K562 (cell line): Measurements from ENCODE around the gene EGF. TPM values are rescaled to one million over a fixed set of nuclear protein-coding genes. Genes with fewer than 3 reads are reported as not detected.

Experiments used
- ATAC-seq: fragments of 200-7000 bp; cut with Tn5 transposase; 3 replicates; pipeline ENCODE4 v1.9.1; 2020; ENCODE audit warnings: moderate library complexity
- BruUV-seq: library from RNA; stranded (reverse); fragments of 400-500 nt; replicated peaks from 2 replicates; lab custom pipeline; 2021; lab: Mats Ljungman, UMichigan
- CTCF ChIA-PET: fragments of 300-600 bp; formaldehyde crosslinking; extraction: SDS; loops from one replicate; lab custom pipeline; 2021; ENCODE audit warnings: low intra/inter-chr PET ratio; lab: Yijun Ruan, JAX
- POLR2A ChIA-PET: fragments of 300-600, 350-650 bp; sonication (Branson Sonifier 250); formaldehyde crosslinking; extraction: SDS; loops from one replicate; lab custom pipeline; 2021; ENCODE audit warnings: antibody characterized with exemption, inconsistent platforms; lab: Yijun Ruan, JAX
- DNase-seq, 4 experiments: peaks; one replicate each; pipeline versions ENCODE4 v3.0.0 to v3.0.0-alpha.2; 2011 to 2018; ENCODE audit warnings: low spot score in 3 of 4, mixed read lengths in 3 of 4; ENCODE audit errors: extremely low read depth in 1 of 4
- FAIRE-seq: peaks from 2 replicates; lab custom pipeline; 2011; peaks lifted over from hg19 to GRCh38; lab: Jason Lieb, UNC
- H2AFZ ChIP-seq: 2 replicates; pipeline ENCODE4 v1.6.0; 2011; ENCODE audit warnings: low read depth, low read length, control low read depth, inconsistent platforms
- H3K27ac ChIP-seq: fragments of 200-600 bp; 3 replicates; pipeline ENCODE4 v1.8.0; 2011; ENCODE audit warnings: low read depth, mild to moderate bottlenecking, control low read depth, inconsistent platforms, low read length, moderate library complexity, mixed read lengths; ENCODE audit errors: extremely low read depth
- H3K27me3 ChIP-seq, 2 experiments: fragments of 300-600 bp in 1 of 2; 2 replicates in 1 of 2; 3 replicates in 1 of 2; pipeline versions ENCODE4 v1.6.0 to v1.8.0; 2011; ENCODE audit warnings: inconsistent platforms in 2 of 2, low read length in 2 of 2, mild to moderate bottlenecking in 1 of 2, mixed read lengths in 1 of 2, moderate library complexity in 1 of 2; ENCODE audit not compliant: control insufficient read depth in 2 of 2, insufficient read depth in 2 of 2
- H3K36me3 ChIP-seq: fragments of 300-600 bp; 3 replicates; pipeline ENCODE4 v1.8.0; 2011; ENCODE audit warnings: mild to moderate bottlenecking, low read length, inconsistent platforms; ENCODE audit not compliant: control insufficient read depth, insufficient read depth
- H3K4me1 ChIP-seq, 2 experiments: fragments of 200-600 bp in 1 of 2; replicated peaks in 1 of 2; 2 replicates in 1 of 2; 3 replicates in 1 of 2; pipeline versions ENCODE4 v1.5.1 to v1.8.0; 2011; ENCODE audit warnings: inconsistent platforms in 2 of 2, low read length in 2 of 2, mild to moderate bottlenecking in 1 of 2, mixed read lengths in 1 of 2, moderate library complexity in 1 of 2; ENCODE audit not compliant: control insufficient read depth in 2 of 2, insufficient read depth in 2 of 2
- H3K4me2 ChIP-seq: 2 replicates; pipeline ENCODE4 v1.6.1; 2011; ENCODE audit warnings: low read length, control low read depth, inconsistent platforms, mixed read lengths; ENCODE audit not compliant: insufficient read depth
- H3K4me3 ChIP-seq: fragments of 200-600 bp; sonication (generic), shearing (Covaris generic); 2 replicates; pipeline ENCODE4 v1.5.1; 2016; ENCODE audit warnings: control low read depth, inconsistent platforms
- H3K79me2 ChIP-seq: fragments of 200-600 bp; 3 replicates; pipeline ENCODE4 v1.8.0; 2011; ENCODE audit warnings: low read length, inconsistent platforms; ENCODE audit not compliant: control insufficient read depth, insufficient read depth
- H3K9ac ChIP-seq, 2 experiments: 2 replicates each; pipeline versions ENCODE4 v1.6.0 to v1.6.1; 2011; ENCODE audit warnings: low read depth in 2 of 2, low read length in 2 of 2, control low read depth in 1 of 2, inconsistent platforms in 1 of 2, mild to moderate bottlenecking in 1 of 2, mixed read lengths in 1 of 2; ENCODE audit not compliant: insufficient read depth in 1 of 2
- H3K9me1 ChIP-seq: one replicate; pipeline ENCODE4 v1.6.0; 2011; ENCODE audit warnings: inconsistent platforms, mild to moderate bottlenecking, low read length, moderate library complexity; ENCODE audit not compliant: control insufficient read depth, insufficient read depth
- H3K9me3 ChIP-seq: replicated peaks from 2 replicates; pipeline ENCODE4 v1.5.1; 2011; ENCODE audit warnings: low read depth, low read length, inconsistent platforms; ENCODE audit not compliant: control insufficient read depth, insufficient read depth
- H4K20me1 ChIP-seq: replicated peaks from 2 replicates; pipeline ENCODE4 v1.6.1; 2011; ENCODE audit warnings: low read length, inconsistent platforms, mixed read lengths; ENCODE audit not compliant: control insufficient read depth, insufficient read depth
- ATF1 ChIP-seq, 2 experiments: fragments of 450-650 bp in 1 of 2; IDR thresholded peaks; 2 replicates each; pipeline ENCODE4 v1.6.1; 2016; ENCODE audit warnings: missing compliant biosample characterization in 1 of 2, missing genetic modification characterization in 1 of 2
- CEBPB ChIP-seq: fragments of 450-650 bp; IDR thresholded peaks from 2 replicates; pipeline ENCODE4 v1.6.1; 2016; ENCODE audit warnings: missing genetic modification characterization, missing compliant biosample characterization
- FOSL1 ChIP-seq: fragments of 200-800 bp; sonication (Bioruptor generic); conservative IDR thresholded peaks from 2 replicates; pipeline ENCODE4 v1.6.1; 2016; ENCODE audit warnings: missing genetic modification characterization, missing compliant biosample characterization
- JUND ChIP-seq, 2 experiments: IDR thresholded peaks; 2 replicates in 1 of 2; 3 replicates in 1 of 2; pipeline ENCODE4 v1.6.1; 2011; ENCODE audit warnings: borderline replicate concordance in 2 of 2, low read depth in 2 of 2, low read length in 2 of 2, improper control_type of control experiment in 1 of 2, missing biosample characterization in 1 of 2, missing genetic modification characterization in 1 of 2, missing genetic modification reagents in 1 of 2
- MCM3 ChIP-seq: fragments of 450-650 bp; IDR thresholded peaks from 2 replicates; pipeline ENCODE4 v1.6.1; 2016
- MEIS2 ChIP-seq: fragments of 450-650 bp; IDR thresholded peaks from 2 replicates; pipeline ENCODE4 v1.6.1; 2014; ENCODE audit warnings: mild to moderate bottlenecking; ENCODE audit not compliant: partially characterized antibody
- OTX1 ChIP-seq: fragments of 450-650 bp; formaldehyde crosslinking; IDR thresholded peaks from 2 replicates; pipeline ENCODE4 v1.4.0; 2022; ENCODE audit warnings: mild to moderate bottlenecking
- PBX2 ChIP-seq, 2 experiments: IDR thresholded peaks in 1 of 2; conservative IDR thresholded peaks in 1 of 2; 2 replicates each; pipeline ENCODE4 v1.6.1; 2016; ENCODE audit warnings: low read depth in 2 of 2, mild to moderate bottlenecking in 1 of 2, missing compliant biosample characterization in 1 of 2, missing genetic modification characterization in 1 of 2, moderate library complexity in 1 of 2
- SIX5 ChIP-seq, 2 experiments: IDR thresholded peaks; 2 replicates each; pipeline ENCODE4 v1.6.1; 2011; ENCODE audit warnings: low read length in 2 of 2, borderline replicate concordance in 1 of 2, low read depth in 1 of 2, mild to moderate bottlenecking in 1 of 2, moderate library complexity in 1 of 2; ENCODE audit not compliant: insufficient read depth in 1 of 2
- THRAP3 ChIP-seq: fragments of 450-650 bp; IDR thresholded peaks from 2 replicates; pipeline ENCODE4 v1.6.1; 2016; ENCODE audit warnings: mild to moderate bottlenecking, inconsistent platforms, borderline replicate concordance
- XRCC4 ChIP-seq: IDR thresholded peaks from one replicate; pipeline ENCODE4 v1.6.1; 2011; ENCODE audit not compliant: insufficient read depth, insufficient read length; ENCODE audit errors: extremely low read depth
- ZNF518B ChIP-seq: fragments of 250-450 bp; sonication (Bioruptor Pico); IDR thresholded peaks from 2 replicates; pipeline ENCODE4 v1.5.0; 2021; ENCODE audit warnings: mild to moderate bottlenecking, moderate library complexity
- WGBS: fragments of 100-300 bp; shearing (Covaris generic); methylation state at CpG from one replicate; pipeline ENCODE4 v1.1.6; 2016; ENCODE audit warnings: low coverage, mixed read lengths; ENCODE audit not compliant: insufficient coverage; ENCODE audit errors: missing lambda C conversion rate; 5-methylcytosine and 5-hydroxymethylcytosine counted together
- in situ Hi-C: fragments of 300-500 bp; cut with MboI; formaldehyde crosslinking; loops from 4 replicates; pipeline ENCODE4 v1.15.0; 2018; ENCODE audit warnings: inconsistent platforms, mixed read lengths
- intact Hi-C: fragments of 100-400 bp; cut with micrococcal nuclease; formaldehyde crosslinking; loops from 2 replicates; pipeline ENCODE4 v1.14.2; 2022
- polyA plus RNA-seq, 8 experiments: library from polyadenylated mRNA; depleted of rRNA in 4 of 8; stranded (reverse) in 5 of 8; unstranded in 3 of 8; fragments of >200 nt; fragmentation: Nextera tagmentation in 2 of 8; fragmentation: Illumina TruSeq in 1 of 8; extraction: Ambion mirVana in 2 of 8; extraction: Trizol in 1 of 8; gene quantifications; 2 replicates each; pipeline versions ENCODE4 v1.2.1 to v1.2.3, GENCODE V29; 2011 to 2014; ENCODE audit warnings: inconsistent platforms in 1 of 8, missing spikeins in 1 of 8
- total RNA-seq, 7 experiments: library from RNA; depleted of rRNA in 6 of 7; stranded (reverse); fragments of >200 nt in 6 of 7; fragmentation: Illumina TruSeq in 2 of 7; extraction: Trizol in 2 of 7; gene quantifications; 2 replicates each; pipeline versions ENCODE4 v1.2.1 to v1.2.3, GENCODE V29; 2011 to 2021; ENCODE audit warnings: low replicate concordance in 1 of 7
- TF ChIP-seq, protein P1 (sequence below), 2 experiments: fragments of 450-650 bp in 1 of 2; sonication (generic) in 1 of 2; formaldehyde crosslinking in 1 of 2; IDR thresholded peaks in 1 of 2; conservative IDR thresholded peaks in 1 of 2; 2 replicates each; pipeline versions ENCODE4 v1.6.1 to v1.8.1; 2016 to 2023; ENCODE audit warnings: mild to moderate bottlenecking in 2 of 2, moderate library complexity in 2 of 2, inconsistent platforms in 1 of 2, missing genetic modification reagents in 1 of 2

Gene EGF
- total and polyA plus RNA-seq, 9 of the 15 experiments (the other 6 are each of a cell fraction or from before 2014, with no cell fraction given) = 0.32 to 3.1 (median 1.3) TPM

DNA sequence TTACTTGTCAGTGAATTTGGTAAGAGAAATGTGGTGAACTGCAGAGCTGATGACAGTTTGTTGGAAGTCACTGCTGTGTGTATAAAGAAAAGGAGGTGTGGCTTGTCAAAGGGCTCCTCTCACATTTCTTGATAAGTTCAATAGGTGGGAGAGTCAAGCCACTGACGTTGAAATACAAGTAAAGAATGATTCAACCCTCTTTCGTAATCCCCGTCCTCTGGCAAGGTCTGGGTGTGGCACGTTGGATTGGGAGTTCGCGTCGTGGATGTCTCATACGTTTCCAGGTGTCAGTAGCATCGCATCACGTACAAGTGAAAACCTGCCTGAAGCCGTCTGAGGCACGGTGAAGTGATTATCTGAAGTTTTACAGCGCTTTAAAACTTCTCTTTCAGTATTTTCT lies 76.4 kb downstream of the EGF start:
- DNase-seq = peak in 1 of 4 experiments; percentile 31
- no peaks in the 10 kb centered on the region for H3K79me2 ChIP-seq
- intact Hi-C loops = no loop called here
- no peak overlapping the region for H3K27ac ChIP-seq
- no peaks in the 10 kb centered on the region for H3K36me3 ChIP-seq
- no peaks in the 10 kb centered on the region for H4K20me1 ChIP-seq
- H3K9ac ChIP-seq = no peak overlapping the region
- FAIRE-seq = peak; percentile 23
- 0 out of 2 replicates have a peak overlapping the region, but pooled peaks have one; percentile 5 for H2AFZ ChIP-seq
- no peak overlapping the region for H3K4me2 ChIP-seq
- ChIA-PET POLR2A (no interaction called here), CTCF (no interaction called here)
- H3K4me1 ChIP-seq = no peaks in the 10 kb centered on the region; a peak in 1 of 5 replicates
- H3K4me3 ChIP-seq = no peak overlapping the region
- in situ Hi-C loops = loop anchor here (10.0 kb wide), 1 partner anchor 564 kb away; no protein-coding TSS in a partner anchor
- no TSS peak for BruUV-seq
- 2% methylated on average over 13 of the region's 13 CpGs for WGBS
- ATAC-seq = peak; percentile 71
- peaks cover 0 to 5% of the 10 kb centered on the region in 2 experiments; a peak in 3 of 5 replicates for H3K27me3 ChIP-seq
- no peaks in the 10 kb centered on the region for H3K9me1 ChIP-seq
- no peaks in the 10 kb centered on the region for H3K9me3 ChIP-seq
- no peak for TF ChIP-seq XRCC4
- TF ChIP-seq ZNF518B (CRISPR knock-in tag) = no peak
- peak; percentile 61 for TF ChIP-seq FOSL1 (tag)
- TF ChIP-seq JUND (IDR thresholded peaks at IDR 0.05; ENCODE audit: borderline replicate concordance, low read depth, low read length) = peak; percentile 13; the same call in 1 of the 2 replicates
- peak; percentile 21; the same call in 1 of the 3 replicates for TF ChIP-seq JUND (tag; IDR thresholded peaks at IDR 0.05; ENCODE audit: borderline replicate concordance, low read depth, low read length)
- peak; percentile 24 for TF ChIP-seq MEIS2
- TF ChIP-seq SIX5 (IDR thresholded peaks at IDR 0.05; ENCODE audit: borderline replicate concordance in 1 of 2, insufficient read depth in 1 of 2, low read depth in 1 of 2, low read length in 2 of 2) = no peak
- no peak for TF ChIP-seq THRAP3
- TF ChIP-seq ATF1 (CRISPR knock-in tag; IDR thresholded peaks at IDR 0.05) = no peak
- TF ChIP-seq ATF1 (tag; IDR thresholded peaks at IDR 0.05) = peak; percentile 55
- TF ChIP-seq PBX2 (CRISPR knock-in tag; IDR thresholded peaks at IDR 0.05; ENCODE audit: low read depth) = no peak
- TF ChIP-seq PBX2 (tag; conservative IDR thresholded peaks at IDR 0.05; ENCODE audit: low read depth) = 0 out of 2 replicates have a peak, but pooled peaks have one; percentile 26
- TF ChIP-seq CEBPB (tag) = peak; percentile 86
- TF ChIP-seq, protein P1, sequence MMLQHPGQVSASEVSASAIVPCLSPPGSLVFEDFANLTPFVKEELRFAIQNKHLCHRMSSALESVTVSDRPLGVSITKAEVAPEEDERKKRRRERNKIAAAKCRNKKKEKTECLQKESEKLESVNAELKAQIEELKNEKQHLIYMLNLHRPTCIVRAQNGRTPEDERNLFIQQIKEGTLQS (IDR thresholded peaks at IDR 0.05) = peak; percentile 12; the same call in 1 of the 2 replicates
- TF ChIP-seq, protein P1 (CRISPR knock-in tag; conservative IDR thresholded peaks at IDR 0.05) = no peak
- TF ChIP-seq OTX1 (CRISPR knock-in tag) = no peak
- TF ChIP-seq MCM3 = no peak
